HCT116 (cell line): ENCODE measurements around the gene NME9. TPM values are rescaled to one million over a fixed set of nuclear protein-coding genes. Genes with fewer than 3 reads are reported as not detected.

Source experiments
- ATAC-seq: fragments of 200-7000 bp; cut with Tn5 transposase; 2 replicates; pipeline ENCODE4 v1.9.1; 2020; ENCODE audit warnings: mild to moderate bottlenecking, moderate library complexity
- BruUV-seq: library from RNA; stranded (reverse); fragments of 400-500 nt; replicated peaks from 2 replicates; lab custom pipeline; 2021; lab: Mats Ljungman, UMichigan
- CTCF ChIA-PET: fragments of 300-600 bp; sonication (Branson Sonifier 250); formaldehyde crosslinking; loops from one replicate; lab custom pipeline; 2021; ENCODE audit warnings: antibody characterized with exemption; lab: Charles Lee
- POLR2A ChIA-PET: fragments of 300-600, 350-600 bp; sonication (Branson Sonifier 250); formaldehyde crosslinking; loops from one replicate; lab custom pipeline; 2021; ENCODE audit warnings: antibody characterized with exemption; lab: Charles Lee
- RAD21 ChIA-PET, 2 experiments: fragments of 300-600 bp; sonication (Branson Sonifier 250); formaldehyde crosslinking; loops; one replicate each; lab custom pipeline; 2023; ENCODE audit warnings: low total read pairs in 2 of 2; ENCODE audit not compliant: uncharacterized antibody in 2 of 2, unreplicated experiment in 2 of 2, low non-redundant PET in 1 of 2; lab: Charles Lee
- DNase-seq: peaks from one replicate; pipeline ENCODE4 v3.0.0-alpha.2; 2010; ENCODE audit warnings: low read depth, low spot score
- H2AFZ ChIP-seq: fragments of 200-600 bp; shearing (Covaris generic), sonication (generic); 2 replicates; pipeline ENCODE4 v1.6.1; 2017; ENCODE audit warnings: low read depth, mixed run types, mixed read lengths, antibody characterized with exemption, low read length; ENCODE audit not compliant: poor library complexity, severe bottlenecking
- H3K27ac ChIP-seq: 2 replicates; pipeline ENCODE4 v1.5.1; 2012; ENCODE audit warnings: low read depth, low read length
- H3K27me3 ChIP-seq: fragments of 200-600 bp; sonication (generic); 2 replicates; pipeline ENCODE4 v1.6.1; 2016; ENCODE audit warnings: mixed run types, low read length, mixed read lengths; ENCODE audit not compliant: insufficient read depth
- H3K36me3 ChIP-seq, 2 experiments: fragments of 200-500 bp in 1 of 2; fragments of 200-600 bp in 1 of 2; sonication (Bioruptor generic) in 1 of 2; sonication (generic) in 1 of 2; 2 replicates each; pipeline versions ENCODE4 v1.5.1 to v1.6.1; 2014 to 2016; ENCODE audit warnings: low read length in 2 of 2, inconsistent platforms in 1 of 2, mixed read lengths in 1 of 2, mixed run types in 1 of 2; ENCODE audit not compliant: insufficient read depth in 2 of 2, control insufficient read depth in 1 of 2
- H3K4me1 ChIP-seq, 2 experiments: fragments of 200-600 bp in 1 of 2; sonication (generic) in 1 of 2; 2 replicates each; pipeline versions ENCODE4 v1.5.1 to v1.6.1; 2012 to 2017; ENCODE audit warnings: low read length in 2 of 2, inconsistent platforms in 1 of 2, mild to moderate bottlenecking in 1 of 2, mixed read lengths in 1 of 2, mixed run types in 1 of 2, moderate library complexity in 1 of 2; ENCODE audit not compliant: insufficient read depth in 2 of 2, control insufficient read depth in 1 of 2
- H3K4me2 ChIP-seq: fragments of 200-600 bp; sonication (generic); 2 replicates; pipeline ENCODE4 v1.6.1; 2017; ENCODE audit warnings: mixed run types, low read length, mixed read lengths
- H3K4me3 ChIP-seq, 2 experiments: fragments of 200-600 bp in 1 of 2; sonication (generic) in 1 of 2; replicated peaks in 1 of 2; 2 replicates each; pipeline ENCODE4 v1.5.1; 2011 to 2016; ENCODE audit warnings: low read length in 2 of 2, control low read depth in 1 of 2, low read depth in 1 of 2, mild to moderate bottlenecking in 1 of 2, mixed read lengths in 1 of 2, mixed run types in 1 of 2
- H3K79me2 ChIP-seq: fragments of 200-600 bp; sonication (generic); 2 replicates; pipeline ENCODE4 v1.6.1; 2017; ENCODE audit warnings: mild to moderate bottlenecking, mixed run types, low read length, moderate library complexity, mixed read lengths; ENCODE audit not compliant: insufficient read depth
- H3K9ac ChIP-seq: fragments of 200-600 bp; sonication (generic); 2 replicates; pipeline ENCODE4 v1.6.1; 2016; ENCODE audit warnings: low read length, mixed read lengths
- H3K9me2 ChIP-seq: fragments of 200-600 bp; sonication (generic), shearing (Covaris generic); 2 replicates; pipeline ENCODE4 v1.6.1; 2017; ENCODE audit warnings: mixed run types, mild to moderate bottlenecking, moderate library complexity; ENCODE audit not compliant: insufficient read depth
- H3K9me3 ChIP-seq, 2 experiments: fragments of 200-500 bp in 1 of 2; fragments of 200-600 bp in 1 of 2; sonication (Bioruptor generic) in 1 of 2; sonication (generic) in 1 of 2; 2 replicates each; pipeline ENCODE4 v1.6.1; 2014 to 2017; ENCODE audit warnings: low read length in 2 of 2, mixed read lengths in 2 of 2, inconsistent platforms in 1 of 2, low read depth in 1 of 2, mild to moderate bottlenecking in 1 of 2, mixed run types in 1 of 2, moderate library complexity in 1 of 2; ENCODE audit not compliant: control insufficient read depth in 1 of 2, insufficient read depth in 1 of 2
- H4K20me1 ChIP-seq: fragments of 200-600 bp; sonication (generic), shearing (Covaris generic); 2 replicates; pipeline ENCODE4 v1.6.1; 2017; ENCODE audit warnings: mixed run types, mild to moderate bottlenecking, moderate library complexity; ENCODE audit not compliant: insufficient read depth
- CBX3 ChIP-seq: IDR thresholded peaks from 2 replicates; pipeline ENCODE4 v1.6.1; 2012; ENCODE audit warnings: low read depth
- ELF1 ChIP-seq: IDR thresholded peaks from 2 replicates; pipeline ENCODE4 v1.6.1; 2012; ENCODE audit warnings: low read depth, borderline replicate concordance
- EZH2 ChIP-seq: fragments of 200-600 bp; sonication (generic); IDR thresholded peaks from 2 replicates; pipeline ENCODE4 v1.6.1; 2017; ENCODE audit warnings: antibody characterized with exemption, mixed run types
- EZH2phosphoT487 ChIP-seq: fragments of 200-600 bp; IDR thresholded peaks from 2 replicates; pipeline ENCODE4 v1.6.1; 2018; ENCODE audit warnings: antibody characterized with exemption, borderline replicate concordance
- POLR2A ChIP-seq: IDR thresholded peaks from 2 replicates; pipeline ENCODE4 v1.7.0; 2011; ENCODE audit warnings: borderline replicate concordance; ENCODE audit not compliant: insufficient read depth, insufficient read length; ENCODE audit errors: extremely low read depth
- POLR2AphosphoS5 ChIP-seq: IDR thresholded peaks from 2 replicates; pipeline ENCODE4 v1.6.1; 2011; ENCODE audit warnings: mild to moderate bottlenecking, low read depth, low read length, moderate library complexity
- SIN3A ChIP-seq: IDR thresholded peaks from 2 replicates; pipeline ENCODE4 v1.6.1; 2012; ENCODE audit warnings: low read depth
- SP1 ChIP-seq: IDR thresholded peaks from 2 replicates; pipeline ENCODE4 v1.6.1; 2012; ENCODE audit warnings: low read depth
- SRF ChIP-seq: IDR thresholded peaks from 2 replicates; pipeline ENCODE4 v1.6.1; 2012; ENCODE audit warnings: low read depth
- TCF7L2 ChIP-seq: IDR thresholded peaks from 2 replicates; pipeline ENCODE4 v1.7.0; 2011; ENCODE audit warnings: borderline replicate concordance, inconsistent platforms; ENCODE audit not compliant: insufficient read depth, insufficient read length; ENCODE audit errors: extremely low read depth
- ZFX ChIP-seq: fragments of 450-650 bp; IDR thresholded peaks from 2 replicates; pipeline ENCODE4 v1.6.1; 2017
- ZNF274 ChIP-seq: fragments of 200-500 bp; sonication (Bioruptor generic); IDR thresholded peaks from 2 replicates; pipeline ENCODE4 v1.6.1; 2014; ENCODE audit warnings: mild to moderate bottlenecking, low read depth, low read length, inconsistent platforms
- intact Hi-C: fragments of 100-400 bp; cut with micrococcal nuclease; formaldehyde crosslinking; loops from 2 replicates; pipeline ENCODE4 v1.10.0; 2022
- total RNA-seq: library from RNA; stranded (reverse); gene quantifications from one replicate; pipeline ENCODE4 v1.2.1, GENCODE V29; 2021; ENCODE audit not compliant: unreplicated experiment
- TF ChIP-seq, protein P1 (sequence below): IDR thresholded peaks from 2 replicates; pipeline ENCODE4 v1.6.1; 2012
- TF ChIP-seq, protein P2 (sequence below), 3 experiments: fragments of 200-600 bp in 1 of 3; sonication (generic) in 1 of 3; IDR thresholded peaks in 2 of 3; conservative IDR thresholded peaks in 1 of 3; 2 replicates each; pipeline ENCODE4 v1.5.1; 2012 to 2017; ENCODE audit warnings: low read depth in 2 of 3, low read length in 2 of 3, antibody characterized with exemption in 1 of 3, borderline replicate concordance in 1 of 3, control low read depth in 1 of 3, mild to moderate bottlenecking in 1 of 3, mixed read lengths in 1 of 3, mixed run types in 1 of 3, moderate library complexity in 1 of 3; ENCODE audit not compliant: insufficient read depth in 1 of 3
- TF ChIP-seq, protein P3 (sequence below): IDR thresholded peaks from 2 replicates; pipeline ENCODE4 v1.6.1; 2012

NME9 gene
- total RNA-seq, 1 experiment from 2014 or later, result 0.79 TPM

DNA sequence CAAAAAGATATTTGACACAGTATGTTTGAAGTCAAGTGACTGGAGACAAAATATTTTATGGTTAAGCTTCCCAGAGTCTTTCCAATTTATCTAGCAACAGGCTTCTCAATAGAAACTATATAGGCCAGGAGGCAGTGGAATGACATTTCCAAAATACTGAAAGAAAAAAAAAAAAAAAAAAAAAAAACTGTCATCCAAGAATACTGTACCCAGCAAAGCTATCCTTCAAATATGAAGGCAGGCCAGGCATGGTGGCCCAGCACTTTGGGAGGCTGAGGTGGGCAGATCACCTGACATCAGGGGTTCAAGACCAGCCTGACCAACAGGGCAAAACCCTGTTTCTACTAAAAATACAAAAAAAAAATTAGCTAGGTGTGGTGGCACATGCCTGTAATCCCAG, 20.9 kb downstream of the NME9 start:
- Histone ChIP-seq H3K27ac (no peak overlapping the region), H3K36me3 (no peaks in the 10 kb centered on the region), H3K27me3 (no peaks in the 10 kb centered on the region), H3K4me3 (no peak overlapping the region), H3K79me2 (no peaks in the 10 kb centered on the region), H2AFZ (no peak overlapping the region), H3K4me2 (no peak overlapping the region), H3K9ac (no peak overlapping the region), H3K9me3 (no peaks in the 10 kb centered on the region), H4K20me1 (no peaks in the 10 kb centered on the region), H3K4me1 (no peaks in the 10 kb centered on the region), H3K9me2 (no peaks in the 10 kb centered on the region; the same call in 1 of the 2 replicates)
- ATAC-seq (no peak), DNase-seq (no peak)
- POLR2A ChIA-PET, result interaction anchor here (1.3 kb wide), 1 partner anchor 9 kb away, joined by 5 read pairs; no protein-coding TSS in a partner anchor
- CTCF ChIA-PET, result no interaction called here
- no TSS peak for BruUV-seq
- RAD21 ChIA-PET, result no interaction called here
- intact Hi-C loops, result no loop called here
- no peak for TF ChIP-seq ZFX
- TF ChIP-seq SP1, result no peak
- TF ChIP-seq, protein P1, sequence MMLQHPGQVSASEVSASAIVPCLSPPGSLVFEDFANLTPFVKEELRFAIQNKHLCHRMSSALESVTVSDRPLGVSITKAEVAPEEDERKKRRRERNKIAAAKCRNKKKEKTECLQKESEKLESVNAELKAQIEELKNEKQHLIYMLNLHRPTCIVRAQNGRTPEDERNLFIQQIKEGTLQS, result no peak
- no peak for TF ChIP-seq POLR2AphosphoS5
- no peak for TF ChIP-seq ELF1
- no peak for TF ChIP-seq CBX3
- TF ChIP-seq, protein P2, sequence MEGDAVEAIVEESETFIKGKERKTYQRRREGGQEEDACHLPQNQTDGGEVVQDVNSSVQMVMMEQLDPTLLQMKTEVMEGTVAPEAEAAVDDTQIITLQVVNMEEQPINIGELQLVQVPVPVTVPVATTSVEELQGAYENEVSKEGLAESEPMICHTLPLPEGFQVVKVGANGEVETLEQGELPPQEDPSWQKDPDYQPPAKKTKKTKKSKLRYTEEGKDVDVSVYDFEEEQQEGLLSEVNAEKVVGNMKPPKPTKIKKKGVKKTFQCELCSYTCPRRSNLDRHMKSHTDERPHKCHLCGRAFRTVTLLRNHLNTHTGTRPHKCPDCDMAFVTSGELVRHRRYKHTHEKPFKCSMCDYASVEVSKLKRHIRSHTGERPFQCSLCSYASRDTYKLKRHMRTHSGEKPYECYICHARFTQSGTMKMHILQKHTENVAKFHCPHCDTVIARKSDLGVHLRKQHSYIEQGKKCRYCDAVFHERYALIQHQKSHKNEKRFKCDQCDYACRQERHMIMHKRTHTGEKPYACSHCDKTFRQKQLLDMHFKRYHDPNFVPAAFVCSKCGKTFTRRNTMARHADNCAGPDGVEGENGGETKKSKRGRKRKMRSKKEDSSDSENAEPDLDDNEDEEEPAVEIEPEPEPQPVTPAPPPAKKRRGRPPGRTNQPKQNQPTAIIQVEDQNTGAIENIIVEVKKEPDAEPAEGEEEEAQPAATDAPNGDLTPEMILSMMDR (IDR thresholded peaks at IDR 0.05 in 2 of 3, conservative IDR thresholded peaks at IDR 0.05 in 1 of 3; ENCODE audit: borderline replicate concordance in 1 of 3, insufficient read depth in 1 of 3, low read depth in 2 of 3, low read length in 2 of 3), result no peak
- TF ChIP-seq EZH2, result no peak
- TF ChIP-seq EZH2phosphoT487, result no peak
- TF ChIP-seq ZNF274, result no peak
- TF ChIP-seq, protein P3, sequence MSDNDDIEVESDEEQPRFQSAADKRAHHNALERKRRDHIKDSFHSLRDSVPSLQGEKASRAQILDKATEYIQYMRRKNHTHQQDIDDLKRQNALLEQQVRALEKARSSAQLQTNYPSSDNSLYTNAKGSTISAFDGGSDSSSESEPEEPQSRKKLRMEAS, result no peak
- no peak for TF ChIP-seq POLR2A
- TF ChIP-seq SRF, result no peak
- no peak for TF ChIP-seq TCF7L2
- no peak for TF ChIP-seq SIN3A
